Astrocyte (in vitro differentiated cells and primary cell): ENCODE data around the gene PRRT2. TPM values are rescaled to one million over a fixed set of nuclear protein-coding genes. Genes with fewer than 3 reads are reported as not detected.

Experiments
- DNase-seq: peaks from one replicate; pipeline ENCODE4 v3.0.0-alpha.2; 2010; ENCODE audit warnings: low read depth
- FAIRE-seq: peaks from 2 replicates; lab custom pipeline; 2011; peaks lifted over from hg19 to GRCh38; lab: Jason Lieb, UNC
- H2AFZ ChIP-seq: 2 replicates; pipeline ENCODE4 v1.6.0; 2012; ENCODE audit warnings: low read depth, low read length, inconsistent platforms
- H3K27ac ChIP-seq: 2 replicates; pipeline ENCODE4 v1.5.1; 2011; ENCODE audit warnings: low read depth, low read length, inconsistent platforms
- H3K27me3 ChIP-seq: 2 replicates; pipeline ENCODE4 v1.6.0; 2011; ENCODE audit warnings: low read length, inconsistent platforms; ENCODE audit not compliant: insufficient read depth
- H3K36me3 ChIP-seq: 2 replicates; pipeline ENCODE4 v1.5.1; 2011; ENCODE audit warnings: low read length, inconsistent platforms; ENCODE audit not compliant: insufficient read depth
- H3K4me1 ChIP-seq: 2 replicates; pipeline ENCODE4 v1.5.1; 2011; ENCODE audit warnings: low read length, inconsistent platforms; ENCODE audit not compliant: insufficient read depth
- H3K4me2 ChIP-seq: 2 replicates; pipeline ENCODE4 v1.6.0; 2012; ENCODE audit warnings: low read length, inconsistent platforms
- H3K4me3 ChIP-seq: 2 replicates; pipeline ENCODE4 v1.5.1; 2011; ENCODE audit warnings: low read depth, mild to moderate bottlenecking, low read length, inconsistent platforms; ENCODE audit not compliant: insufficient read depth
- H3K79me2 ChIP-seq: 2 replicates; pipeline ENCODE4 v1.6.0; 2012; ENCODE audit warnings: mild to moderate bottlenecking, low read length, inconsistent platforms; ENCODE audit not compliant: insufficient read depth
- H3K9ac ChIP-seq: 2 replicates; pipeline ENCODE4 v1.6.0; 2012; ENCODE audit warnings: mild to moderate bottlenecking, low read length, inconsistent platforms
- H3K9me3 ChIP-seq: 2 replicates; pipeline ENCODE4 v1.5.1; 2012; ENCODE audit warnings: low read depth, mild to moderate bottlenecking, low read length, inconsistent platforms; ENCODE audit not compliant: insufficient read depth
- H4K20me1 ChIP-seq: 2 replicates; pipeline ENCODE4 v1.6.0; 2012; ENCODE audit warnings: low read length, inconsistent platforms; ENCODE audit not compliant: insufficient read depth
- H3K27ac Mint-ChIP-seq: one replicate; pipeline ENCODE4 v1.8.0; 2021; ENCODE audit warnings: mild to moderate bottlenecking, mixed read lengths; ENCODE audit not compliant: unreplicated experiment
- H3K27me3 Mint-ChIP-seq: one replicate; pipeline ENCODE4 v1.8.0; 2021; ENCODE audit warnings: low read depth, mixed read lengths; ENCODE audit not compliant: unreplicated experiment
- H3K36me3 Mint-ChIP-seq: one replicate; pipeline ENCODE4 v1.8.0; 2021; ENCODE audit warnings: low read depth, mixed read lengths; ENCODE audit not compliant: unreplicated experiment
- H3K4me1 Mint-ChIP-seq: one replicate; pipeline ENCODE4 v1.8.0; 2021; ENCODE audit warnings: low read depth, mixed read lengths; ENCODE audit not compliant: unreplicated experiment
- H3K4me3 Mint-ChIP-seq: one replicate; pipeline ENCODE4 v1.8.0; 2021; ENCODE audit warnings: mild to moderate bottlenecking, moderate library complexity, mixed read lengths; ENCODE audit not compliant: unreplicated experiment
- H3K9me3 Mint-ChIP-seq: one replicate; pipeline ENCODE4 v1.8.0; 2021; ENCODE audit warnings: mild to moderate bottlenecking, mixed read lengths; ENCODE audit not compliant: unreplicated experiment
- EZH2 ChIP-seq: IDR thresholded peaks from 2 replicates; pipeline ENCODE4 v1.6.1; 2012; ENCODE audit warnings: mild to moderate bottlenecking, low read length, inconsistent platforms; ENCODE audit not compliant: insufficient read depth
- total RNA-seq: library from RNA; stranded (reverse); gene quantifications from 2 replicates; pipeline ENCODE4 v1.2.1, GENCODE V29; 2021
- TF ChIP-seq, protein P1 (sequence below): IDR thresholded peaks from 2 replicates; pipeline ENCODE4 v1.5.1; 2011; ENCODE audit warnings: low read depth, mild to moderate bottlenecking, inconsistent platforms, low read length, moderate library complexity; ENCODE audit not compliant: insufficient read depth

The PRRT2 gene
- total RNA-seq, 1 donor from 2014 or later: 6.2 TPM

DNA sequence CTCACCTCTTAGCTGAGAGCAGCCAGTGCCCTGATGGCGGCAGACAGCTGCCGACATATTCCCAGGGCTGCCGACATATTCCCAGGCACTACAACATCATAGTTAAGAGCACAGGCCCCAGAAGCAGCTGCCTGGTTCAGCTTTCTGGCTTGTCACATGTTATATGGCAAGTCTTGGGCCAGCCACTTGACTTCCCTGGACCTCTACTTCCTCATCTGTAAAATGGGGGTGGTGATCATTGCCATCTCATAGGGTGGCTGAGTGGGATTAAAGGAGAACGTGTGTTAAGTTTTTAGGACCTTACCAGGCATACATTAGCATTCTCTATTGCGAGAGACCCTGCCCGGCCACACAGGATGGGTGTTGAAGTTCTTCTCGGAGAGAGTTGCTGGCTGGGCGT is 31.9 kb downstream of the PRRT2 start:
- H2AFZ ChIP-seq: no peak overlapping the region
- TF ChIP-seq EZH2: no peak
- TF ChIP-seq, protein P1, sequence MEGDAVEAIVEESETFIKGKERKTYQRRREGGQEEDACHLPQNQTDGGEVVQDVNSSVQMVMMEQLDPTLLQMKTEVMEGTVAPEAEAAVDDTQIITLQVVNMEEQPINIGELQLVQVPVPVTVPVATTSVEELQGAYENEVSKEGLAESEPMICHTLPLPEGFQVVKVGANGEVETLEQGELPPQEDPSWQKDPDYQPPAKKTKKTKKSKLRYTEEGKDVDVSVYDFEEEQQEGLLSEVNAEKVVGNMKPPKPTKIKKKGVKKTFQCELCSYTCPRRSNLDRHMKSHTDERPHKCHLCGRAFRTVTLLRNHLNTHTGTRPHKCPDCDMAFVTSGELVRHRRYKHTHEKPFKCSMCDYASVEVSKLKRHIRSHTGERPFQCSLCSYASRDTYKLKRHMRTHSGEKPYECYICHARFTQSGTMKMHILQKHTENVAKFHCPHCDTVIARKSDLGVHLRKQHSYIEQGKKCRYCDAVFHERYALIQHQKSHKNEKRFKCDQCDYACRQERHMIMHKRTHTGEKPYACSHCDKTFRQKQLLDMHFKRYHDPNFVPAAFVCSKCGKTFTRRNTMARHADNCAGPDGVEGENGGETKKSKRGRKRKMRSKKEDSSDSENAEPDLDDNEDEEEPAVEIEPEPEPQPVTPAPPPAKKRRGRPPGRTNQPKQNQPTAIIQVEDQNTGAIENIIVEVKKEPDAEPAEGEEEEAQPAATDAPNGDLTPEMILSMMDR: no peak
- no peaks in the 10 kb centered on the region for H3K4me1 ChIP-seq
- no peak overlapping the region for H3K4me3 ChIP-seq
- Mint-ChIP-seq H3K36me3 (peaks cover 15% of the 10 kb centered on the region), H3K4me3 (peak overlapping the region; percentile 14), H3K27me3 (peaks cover 5% of the 10 kb centered on the region), H3K27ac (no peak overlapping the region), H3K9me3 (no peaks in the 10 kb centered on the region), H3K4me1 (no peaks in the 10 kb centered on the region)
- no peak for FAIRE-seq
- no peaks in the 10 kb centered on the region for H3K9me3 ChIP-seq
- no peak for DNase-seq
- H4K20me1 ChIP-seq: peaks cover 12% of the 10 kb centered on the region
- H3K79me2 ChIP-seq: no peaks in the 10 kb centered on the region
- H3K27me3 ChIP-seq: no peaks in the 10 kb centered on the region
- H3K27ac ChIP-seq: no peak overlapping the region
- no peak overlapping the region for H3K9ac ChIP-seq
- no peak overlapping the region for H3K4me2 ChIP-seq
- peaks cover 30% of the 10 kb centered on the region for H3K36me3 ChIP-seq

DNA sequence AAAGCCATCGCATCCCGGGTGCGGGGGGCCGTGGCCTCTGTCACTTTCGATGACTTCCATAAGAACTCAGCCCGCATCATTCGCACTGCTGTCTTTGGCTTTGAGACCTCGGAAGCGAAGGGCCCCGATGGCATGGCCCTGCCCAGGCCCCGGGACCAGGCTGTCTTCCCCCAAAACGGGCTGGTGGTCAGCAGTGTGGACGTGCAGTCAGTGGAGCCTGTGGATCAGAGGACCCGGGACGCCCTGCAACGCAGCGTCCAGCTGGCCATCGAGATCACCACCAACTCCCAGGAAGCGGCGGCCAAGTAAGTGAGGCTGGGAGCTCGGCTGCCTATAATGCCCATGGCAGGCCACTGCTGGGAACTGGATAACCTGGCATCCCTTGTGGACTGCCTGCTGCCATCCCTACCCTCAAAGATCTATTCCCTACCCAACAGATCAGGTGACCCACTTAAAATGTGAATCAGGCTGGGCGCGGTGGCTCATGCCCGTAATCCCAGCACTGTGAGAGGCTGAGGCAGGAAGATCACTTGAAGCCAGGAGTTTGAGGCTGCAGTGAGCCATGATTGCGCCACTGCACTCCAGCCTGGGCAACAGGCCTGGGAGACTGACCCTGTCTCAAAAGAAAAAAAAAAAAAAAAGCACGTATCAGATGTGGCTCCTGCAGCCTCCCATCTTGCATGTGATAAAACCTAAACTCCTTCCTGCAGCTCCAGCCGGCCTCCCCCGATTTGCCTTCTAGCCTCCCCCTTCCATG is 32.8 kb downstream of the PRRT2 start:
- Mint-ChIP-seq H3K4me3 (no peak overlapping the region), H3K9me3 (no peaks in the 10 kb centered on the region), H3K27ac (no peak overlapping the region), H3K4me1 (peaks cover 5% of the 10 kb centered on the region), H3K27me3 (peaks cover 5% of the 10 kb centered on the region), H3K36me3 (peaks cover 15% of the 10 kb centered on the region)
- Histone ChIP-seq H3K4me1 (no peaks in the 10 kb centered on the region), H3K4me3 (no peak overlapping the region), H3K36me3 (peaks cover 26% of the 10 kb centered on the region), H3K9ac (no peak overlapping the region), H3K27me3 (no peaks in the 10 kb centered on the region), H4K20me1 (peaks cover 17% of the 10 kb centered on the region), H3K27ac (no peak overlapping the region), H3K9me3 (no peaks in the 10 kb centered on the region), H2AFZ (no peak overlapping the region), H3K79me2 (no peaks in the 10 kb centered on the region), H3K4me2 (no peak overlapping the region)
- DNase-seq (no peak), FAIRE-seq (no peak)
- no peak for TF ChIP-seq EZH2
- TF ChIP-seq, protein P1: no peak

DNA sequence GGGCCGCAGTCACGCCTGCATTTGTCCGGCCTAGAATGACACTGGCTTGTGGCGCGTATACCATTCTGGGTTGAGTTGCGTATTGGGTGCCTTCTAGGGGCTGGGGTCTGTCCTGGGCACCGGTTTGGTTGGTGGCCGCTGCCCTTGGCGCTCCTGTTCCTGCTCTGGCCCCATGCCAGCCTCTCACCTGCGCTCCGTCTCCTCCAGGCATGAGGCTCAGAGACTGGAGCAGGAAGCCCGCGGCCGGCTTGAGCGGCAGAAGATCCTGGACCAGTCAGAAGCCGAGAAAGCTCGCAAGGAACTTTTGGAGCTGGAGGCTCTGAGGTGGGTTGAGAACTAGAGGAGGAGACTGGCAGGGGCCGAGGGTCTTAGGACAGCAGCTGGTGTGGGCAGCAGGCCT is 33.7 kb downstream of the PRRT2 start:
- Histone ChIP-seq H3K36me3 (peaks cover 23% of the 10 kb centered on the region), H4K20me1 (peaks cover 13% of the 10 kb centered on the region), H3K27ac (no peak overlapping the region), H3K4me2 (no peak overlapping the region), H3K4me1 (no peaks in the 10 kb centered on the region), H3K9me3 (no peaks in the 10 kb centered on the region), H3K79me2 (no peaks in the 10 kb centered on the region), H2AFZ (no peak overlapping the region), H3K9ac (no peak overlapping the region), H3K27me3 (no peaks in the 10 kb centered on the region), H3K4me3 (no peak overlapping the region)
- FAIRE-seq (no peak), DNase-seq (no peak)
- Mint-ChIP-seq H3K4me3 (no peak overlapping the region), H3K27me3 (peaks cover 5% of the 10 kb centered on the region), H3K36me3 (peaks cover 17% of the 10 kb centered on the region), H3K4me1 (peaks cover 5% of the 10 kb centered on the region), H3K27ac (peak overlapping the region; percentile 69), H3K9me3 (no peaks in the 10 kb centered on the region)
- TF ChIP-seq, protein P1: no peak
- TF ChIP-seq EZH2: no peak
